Heart left ventricle (tissue), 13 donors: ENCODE measurements around the gene RAB14.

ENCODE experiments used
- POLR2A ChIP-seq, 2 donors: fragments of 450-650 bp; IDR thresholded peaks; one replicate each; pipeline ENCODE4 v1.6.1; 2017; ENCODE audit warnings: antibody characterized with exemption in 2 of 2, mild to moderate bottlenecking in 2 of 2, moderate library complexity in 2 of 2
- TF ChIP-seq, protein P1 (sequence below), 12 donors: fragments of 200-600 bp; sonication (generic) in 4 of 12; IDR thresholded peaks; one replicate each; pipeline versions ENCODE4 v1.5.0 to v1.8.0; 2018 to 2022; ENCODE audit warnings: antibody characterized with exemption in 12 of 12, mild to moderate bottlenecking in 5 of 12
- donor health status: ischemic (EF 13 %, LVEDD 7.1; RV severe dilation, severe dysfunction).
- donor health status: DM: no; HTN: yes; CAD: no.
- donor health status: DM: no; HTN: no; CAD: no.
- donor health status: ischemic (EF 25% LVEDD 6.9; RV normal size, moderate dysfunction).
- donor health status: ischemic (EF 25% LVEDD 5.7; RV mildly dilated, moderate dysfunction).
- donor health status: ischemic (EF 35%, LVEDD 5.7; RV mildly dilated, moderate dysfunction).
- donor health status: nonischemic (EF 11% LVEDD 7.7; RV severe dilation, severe dysfunction).
- donor health status: DM: yes; HTN: yes; CAD: no.
- donor health status: PGD.
- donor health status: ischemic (EF 29% LVEDD 5.4; RV normal size, mild dysfunction).
- donor health status: nonischemic (EF 23%, LVEDD 6.1; RV moderate dilation, normal function).

DNA sequence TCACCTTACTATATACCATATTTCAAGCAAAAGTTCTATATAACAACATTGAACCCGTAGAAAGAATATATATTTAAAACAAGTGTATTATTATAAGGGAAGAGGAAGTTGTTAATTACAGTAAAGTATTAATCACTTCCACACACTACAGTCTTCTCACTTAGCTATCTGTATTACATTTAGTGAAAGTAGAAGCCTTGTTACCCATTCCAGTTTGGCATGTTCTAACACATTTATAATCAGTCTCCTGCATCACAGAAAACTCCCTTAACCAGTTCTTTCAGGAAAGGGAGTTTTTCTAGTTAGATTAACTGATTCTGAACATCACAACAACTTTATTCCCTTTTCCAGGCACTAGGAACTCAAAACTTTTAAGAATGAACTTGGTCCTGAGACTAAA, 6.9 kb downstream of the RAB14 start:
- no peak for TF ChIP-seq POLR2A (IDR thresholded peaks at IDR 0.05)
- TF ChIP-seq, protein P1, sequence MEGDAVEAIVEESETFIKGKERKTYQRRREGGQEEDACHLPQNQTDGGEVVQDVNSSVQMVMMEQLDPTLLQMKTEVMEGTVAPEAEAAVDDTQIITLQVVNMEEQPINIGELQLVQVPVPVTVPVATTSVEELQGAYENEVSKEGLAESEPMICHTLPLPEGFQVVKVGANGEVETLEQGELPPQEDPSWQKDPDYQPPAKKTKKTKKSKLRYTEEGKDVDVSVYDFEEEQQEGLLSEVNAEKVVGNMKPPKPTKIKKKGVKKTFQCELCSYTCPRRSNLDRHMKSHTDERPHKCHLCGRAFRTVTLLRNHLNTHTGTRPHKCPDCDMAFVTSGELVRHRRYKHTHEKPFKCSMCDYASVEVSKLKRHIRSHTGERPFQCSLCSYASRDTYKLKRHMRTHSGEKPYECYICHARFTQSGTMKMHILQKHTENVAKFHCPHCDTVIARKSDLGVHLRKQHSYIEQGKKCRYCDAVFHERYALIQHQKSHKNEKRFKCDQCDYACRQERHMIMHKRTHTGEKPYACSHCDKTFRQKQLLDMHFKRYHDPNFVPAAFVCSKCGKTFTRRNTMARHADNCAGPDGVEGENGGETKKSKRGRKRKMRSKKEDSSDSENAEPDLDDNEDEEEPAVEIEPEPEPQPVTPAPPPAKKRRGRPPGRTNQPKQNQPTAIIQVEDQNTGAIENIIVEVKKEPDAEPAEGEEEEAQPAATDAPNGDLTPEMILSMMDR (IDR thresholded peaks at IDR 0.05), result no peak
